Nephron progenitor cell (in vitro differentiated cells): ENCODE measurements around the gene HOXA1.

Experiments used
- DNase-seq: peaks from one replicate; pipeline ENCODE4 v3.0.0; 2021
- H3K27ac Mint-ChIP-seq: 2 replicates; pipeline ENCODE4 v1.8.0; 2021; ENCODE audit warnings: mild to moderate bottlenecking, moderate library complexity, mixed read lengths
- H3K27me3 Mint-ChIP-seq: 2 replicates; pipeline ENCODE4 v1.8.0; 2021; ENCODE audit warnings: mild to moderate bottlenecking, low read depth, mixed read lengths; ENCODE audit not compliant: poor library complexity
- H3K36me3 Mint-ChIP-seq: 2 replicates; pipeline ENCODE4 v1.8.0; 2021; ENCODE audit warnings: low read depth, mixed read lengths
- H3K4me1 Mint-ChIP-seq: 2 replicates; pipeline ENCODE4 v1.8.0; 2021; ENCODE audit warnings: mixed read lengths
- H3K4me3 Mint-ChIP-seq: 2 replicates; pipeline ENCODE4 v1.8.0; 2021; ENCODE audit warnings: mild to moderate bottlenecking, moderate library complexity, mixed read lengths
- H3K9me3 Mint-ChIP-seq: 2 replicates; pipeline ENCODE4 v1.8.0; 2021; ENCODE audit warnings: mild to moderate bottlenecking, moderate library complexity, mixed read lengths
- CTCF ChIP-seq: fragments of 200-600 bp; sonication (generic); IDR thresholded peaks from 2 replicates; pipeline ENCODE4 v1.5.0; 2021; ENCODE audit warnings: antibody characterized with exemption

HOXA1 gene

GRCh38 chr7:27099453-27100370, 3.9 kb upstream of the HOXA1 start:
- peaks cover 55% of the 10 kb centered on the region for H3K4me1 Mint-ChIP-seq
- H3K27ac Mint-ChIP-seq, result peak overlapping the region; percentile 100
- H3K9me3 Mint-ChIP-seq, result no peaks in the 10 kb centered on the region
- no peak for DNase-seq
- no peak for TF ChIP-seq CTCF
- H3K36me3 Mint-ChIP-seq, result peaks cover 48% of the 10 kb centered on the region
- H3K4me3 Mint-ChIP-seq, result peak overlapping the region; percentile 99
- no peaks in the 10 kb centered on the region for H3K27me3 Mint-ChIP-seq

GRCh38 chr7:27098578-27099451, 3.0 kb upstream of the HOXA1 start:
- peaks cover 3% of the 10 kb centered on the region for H3K27me3 Mint-ChIP-seq
- peak overlapping the region; percentile 99 for H3K4me3 Mint-ChIP-seq
- DNase-seq, result peak; percentile 77
- H3K9me3 Mint-ChIP-seq, result no peaks in the 10 kb centered on the region
- no peak for TF ChIP-seq CTCF
- peaks cover 57% of the 10 kb centered on the region for H3K36me3 Mint-ChIP-seq
- peaks cover 50% of the 10 kb centered on the region for H3K4me1 Mint-ChIP-seq
- peak overlapping the region; percentile 100 for H3K27ac Mint-ChIP-seq

GRCh38 chr7:27097686-27098577, 2.1 kb upstream of the HOXA1 start:
- TF ChIP-seq CTCF, result no peak

GRCh38 chr7:27096768-27097514, 1.1 kb upstream of the HOXA1 start:
- H3K4me3 Mint-ChIP-seq, result peak overlapping the region; percentile 99
- H3K27ac Mint-ChIP-seq, result peak overlapping the region; percentile 100
- peak; percentile 48 for DNase-seq
- no peaks in the 10 kb centered on the region for H3K9me3 Mint-ChIP-seq
- H3K36me3 Mint-ChIP-seq, result peaks cover 65% of the 10 kb centered on the region
- H3K27me3 Mint-ChIP-seq, result peaks cover 3% of the 10 kb centered on the region
- H3K4me1 Mint-ChIP-seq, result peaks cover 53% of the 10 kb centered on the region
- no peak for TF ChIP-seq CTCF

More at GRCh38 chr7:27097686-27098577, 2.1 kb upstream of the HOXA1 start:
- Mint-ChIP-seq H3K9me3 (no peaks in the 10 kb centered on the region), H3K4me3 (peak overlapping the region; percentile 99), H3K27ac (peak overlapping the region; percentile 100), H3K27me3 (peaks cover 3% of the 10 kb centered on the region), H3K4me1 (peaks cover 51% of the 10 kb centered on the region), H3K36me3 (peaks cover 65% of the 10 kb centered on the region)
- peak; percentile 46 for DNase-seq
